Ascending aorta (tissue), 2 donors: ENCODE results near the gene SETMAR. TPM values are rescaled to one million over a fixed set of nuclear protein-coding genes. Genes with fewer than 3 reads are reported as not detected.

Source experiments
- DNase-seq, 2 donors: peaks; one replicate each; pipeline ENCODE4 v3.0.0-alpha.2; 2019; ENCODE audit warnings: low spot score in 2 of 2
- H3K27ac ChIP-seq, 2 donors: fragments of 200-600 bp; sonication (generic); one replicate each; pipeline ENCODE4 v1.5.1; 2016 to 2017; ENCODE audit warnings: mild to moderate bottlenecking in 1 of 2
- H3K27me3 ChIP-seq: fragments of 200-600 bp; sonication (generic); one replicate; pipeline ENCODE4 v1.5.1; 2017
- H3K36me3 ChIP-seq, 2 donors: fragments of 200-600 bp; sonication (generic); one replicate each; pipeline ENCODE4 v1.5.1; 2016
- H3K4me1 ChIP-seq, 2 donors: fragments of 200-600 bp; sonication (generic); one replicate each; pipeline ENCODE4 v1.5.1; 2016 to 2017; ENCODE audit warnings: mild to moderate bottlenecking in 1 of 2
- H3K4me3 ChIP-seq, 2 donors: fragments of 200-600 bp; sonication (generic); one replicate each; pipeline ENCODE4 v1.5.1; 2016 to 2017; ENCODE audit warnings: mild to moderate bottlenecking in 1 of 2
- H3K9me3 ChIP-seq, 2 donors: fragments of 200-600 bp; sonication (generic); one replicate each; pipeline ENCODE4 v1.5.1; 2016
- intact Hi-C: fragments of 100-400 bp; cut with DNase I; formaldehyde crosslinking; loops from one replicate; pipeline ENCODE4 v1.15.1; 2023
- total RNA-seq: library from RNA; depleted of rRNA; stranded (reverse); fragments of >200 nt; gene quantifications from one replicate; pipeline ENCODE4 v1.1.0, GENCODE V29; 2016
- TF ChIP-seq, protein P1 (sequence below), 3 experiments: fragments of 200-600 bp in 2 of 3; fragments of 450-650 bp in 1 of 3; sonication (generic) in 2 of 3; IDR thresholded peaks; one replicate each; pipeline ENCODE4 v1.5.1; 2016 to 2019; ENCODE audit warnings: antibody characterized with exemption in 3 of 3, mild to moderate bottlenecking in 1 of 3, moderate library complexity in 1 of 3

SETMAR gene
- total RNA-seq, 1 donor from 2014 or later, result 13.6 TPM

DNA sequence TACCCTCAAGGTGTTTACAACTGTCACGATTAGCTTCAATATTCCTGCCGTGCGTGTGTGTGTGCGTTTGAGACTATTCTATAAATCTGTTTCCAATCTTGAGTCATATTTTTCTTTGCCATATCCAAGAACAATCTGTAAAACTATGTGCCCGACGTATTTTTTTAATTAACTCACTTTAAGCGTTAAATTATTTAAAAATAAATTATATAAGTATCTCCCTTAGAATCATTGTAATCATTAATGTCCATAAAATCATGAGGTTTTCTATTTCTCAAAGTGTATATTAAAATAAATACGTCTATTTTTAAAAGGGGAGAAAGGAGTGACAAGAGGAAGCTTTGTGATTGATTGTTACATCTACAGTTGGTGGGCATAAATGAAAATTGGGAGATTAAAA, 2.9 kb downstream of the SETMAR start:
- peak overlapping the region; percentile 91 to 96 for H3K27ac ChIP-seq
- peaks cover 8 to 42% of the 10 kb centered on the region in 2 donors for H3K4me1 ChIP-seq
- intact Hi-C loops, result loop anchor here (5.0 kb wide), 1 partner anchor 111 kb away; no protein-coding TSS in a partner anchor
- TF ChIP-seq, protein P1, sequence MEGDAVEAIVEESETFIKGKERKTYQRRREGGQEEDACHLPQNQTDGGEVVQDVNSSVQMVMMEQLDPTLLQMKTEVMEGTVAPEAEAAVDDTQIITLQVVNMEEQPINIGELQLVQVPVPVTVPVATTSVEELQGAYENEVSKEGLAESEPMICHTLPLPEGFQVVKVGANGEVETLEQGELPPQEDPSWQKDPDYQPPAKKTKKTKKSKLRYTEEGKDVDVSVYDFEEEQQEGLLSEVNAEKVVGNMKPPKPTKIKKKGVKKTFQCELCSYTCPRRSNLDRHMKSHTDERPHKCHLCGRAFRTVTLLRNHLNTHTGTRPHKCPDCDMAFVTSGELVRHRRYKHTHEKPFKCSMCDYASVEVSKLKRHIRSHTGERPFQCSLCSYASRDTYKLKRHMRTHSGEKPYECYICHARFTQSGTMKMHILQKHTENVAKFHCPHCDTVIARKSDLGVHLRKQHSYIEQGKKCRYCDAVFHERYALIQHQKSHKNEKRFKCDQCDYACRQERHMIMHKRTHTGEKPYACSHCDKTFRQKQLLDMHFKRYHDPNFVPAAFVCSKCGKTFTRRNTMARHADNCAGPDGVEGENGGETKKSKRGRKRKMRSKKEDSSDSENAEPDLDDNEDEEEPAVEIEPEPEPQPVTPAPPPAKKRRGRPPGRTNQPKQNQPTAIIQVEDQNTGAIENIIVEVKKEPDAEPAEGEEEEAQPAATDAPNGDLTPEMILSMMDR (IDR thresholded peaks at IDR 0.05), result no peak
- H3K4me3 ChIP-seq, result peak overlapping the region in 1 of 2 donors; percentile 92
- H3K27me3 ChIP-seq, result no peaks in the 10 kb centered on the region
- no peaks in the 10 kb centered on the region for H3K36me3 ChIP-seq
- H3K9me3 ChIP-seq, result no peaks in the 10 kb centered on the region
- DNase-seq, result no peak

DNA sequence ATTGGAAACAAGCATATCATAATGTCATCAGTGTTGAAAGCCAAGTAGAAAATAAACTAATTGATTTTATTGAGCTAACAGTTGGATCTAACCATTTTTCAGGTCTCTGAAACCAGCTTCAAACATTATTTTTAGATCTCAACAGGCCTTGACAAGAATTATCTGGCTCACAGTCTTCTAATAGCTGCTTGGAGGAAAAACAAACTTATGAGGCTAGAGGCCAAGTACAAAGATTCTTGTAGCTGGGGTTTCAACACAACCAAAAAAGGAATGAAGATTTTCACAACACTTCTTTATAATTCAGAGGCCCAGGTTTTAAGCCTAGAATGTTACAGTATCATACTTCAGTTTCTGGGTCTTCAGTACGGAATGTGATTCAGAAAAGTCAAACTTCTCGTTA, 3.7 kb downstream of the SETMAR start:
- DNase-seq, result no peak
- peak overlapping the region; percentile 91 to 96 for H3K27ac ChIP-seq
- peaks cover 8 to 42% of the 10 kb centered on the region in 2 donors for H3K4me1 ChIP-seq
- H3K27me3 ChIP-seq, result no peaks in the 10 kb centered on the region
- no peaks in the 10 kb centered on the region for H3K36me3 ChIP-seq
- H3K4me3 ChIP-seq, result no peak overlapping the region
- H3K9me3 ChIP-seq, result no peaks in the 10 kb centered on the region
- TF ChIP-seq, protein P1 (IDR thresholded peaks at IDR 0.05), result no peak
- intact Hi-C loops, result loop anchor here (5.0 kb wide), 1 partner anchor 110 kb away; no protein-coding TSS in a partner anchor

DNA sequence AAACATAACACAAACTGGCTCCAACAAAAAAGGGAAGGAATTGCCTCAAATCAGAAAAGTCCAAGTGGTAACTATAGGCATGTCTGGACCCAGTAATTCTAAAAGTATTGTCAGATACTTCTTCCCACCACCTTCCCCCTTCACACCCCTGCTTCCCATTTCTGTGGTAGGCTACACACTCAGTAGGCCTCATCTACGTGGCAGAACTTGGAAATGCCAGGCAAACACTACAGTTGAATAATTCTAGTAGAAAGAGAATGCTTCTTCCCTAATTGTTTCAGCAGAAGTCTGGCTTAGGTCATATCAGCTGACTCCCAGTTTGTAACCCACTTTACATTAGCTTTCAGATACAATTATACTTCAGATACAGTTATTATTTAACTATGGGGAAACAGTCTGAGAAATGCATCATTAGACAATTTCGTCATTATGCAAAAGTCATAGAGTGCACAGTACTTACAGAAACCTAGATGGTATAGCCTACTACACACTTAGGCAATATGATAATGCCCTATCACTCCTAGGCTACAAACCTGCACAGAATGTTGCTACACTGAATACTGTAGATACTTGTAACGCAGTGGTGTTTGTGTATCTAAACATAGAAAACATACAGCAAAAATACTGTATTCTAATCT, 6.4 kb downstream of the SETMAR start:
- TF ChIP-seq, protein P1 (IDR thresholded peaks at IDR 0.05), result no peak
- no peak for DNase-seq
- peaks cover 13 to 20% of the 10 kb centered on the region in 2 donors for H3K36me3 ChIP-seq
- H3K4me1 ChIP-seq, result peaks cover 5 to 32% of the 10 kb centered on the region in 2 donors
- H3K27me3 ChIP-seq, result no peaks in the 10 kb centered on the region
- no peak overlapping the region for H3K27ac ChIP-seq
- no peaks in the 10 kb centered on the region for H3K9me3 ChIP-seq
- no peak overlapping the region for H3K4me3 ChIP-seq
- intact Hi-C loops, result loop anchor here (5.0 kb wide), 1 partner anchor 108 kb away; no protein-coding TSS in a partner anchor

DNA sequence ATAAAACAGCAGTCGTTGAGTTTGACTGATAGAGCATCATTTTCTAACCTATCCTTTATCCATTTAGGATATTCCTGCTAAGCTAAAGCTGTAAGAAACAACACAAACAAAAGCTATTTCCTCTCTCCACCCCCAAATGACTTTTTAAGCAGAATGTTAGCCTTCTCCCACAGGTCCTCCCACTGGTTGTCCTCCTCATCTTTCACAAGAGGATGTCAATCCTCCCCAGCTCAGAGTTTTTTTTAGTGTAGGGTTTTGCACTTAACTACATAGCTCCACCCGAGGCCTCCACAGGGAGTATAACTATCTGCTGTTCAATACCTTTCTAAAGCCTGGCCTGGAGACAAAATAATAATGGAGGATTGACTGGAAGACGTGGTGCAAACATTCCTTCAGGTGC, 7.8 kb downstream of the SETMAR start:
- no peaks in the 10 kb centered on the region for H3K27me3 ChIP-seq
- H3K4me3 ChIP-seq, result no peak overlapping the region
- peaks cover 0 to 18% of the 10 kb centered on the region in 2 donors for H3K4me1 ChIP-seq
- peaks cover 23 to 32% of the 10 kb centered on the region in 2 donors for H3K36me3 ChIP-seq
- intact Hi-C loops, result no loop called here
- DNase-seq, result no peak
- TF ChIP-seq, protein P1 (IDR thresholded peaks at IDR 0.05), result no peak
- no peak overlapping the region for H3K27ac ChIP-seq
- peaks cover 0 to 3% of the 10 kb centered on the region in 2 donors for H3K9me3 ChIP-seq

- Histone ChIP-seq H3K4me3 (no peak overlapping the region), H3K27me3 (no peaks in the 10 kb centered on the region), H3K9me3 (peaks cover 0 to 8% of the 10 kb centered on the region in 2 donors), H3K4me1 (peaks cover 0 to 13% of the 10 kb centered on the region in 2 donors), H3K27ac (no peak overlapping the region), H3K36me3 (peaks cover 28 to 37% of the 10 kb centered on the region in 2 donors)
- TF ChIP-seq, protein P1 (IDR thresholded peaks at IDR 0.05), result no peak
- intact Hi-C loops, result no loop called here
- DNase-seq, result no peak
Observed at GRCh38 chr3:4311496-4311895, 8.3 kb downstream of the SETMAR start.
